Activated T-cell treated with anti-CD3 and anti-CD28 coated beads, Interleukin-2, amount 50 U/mL, for 48 hours (primary cell): ENCODE data around the gene COPE.
"Not testable (repeated sequence)": the region's sequence is repeated elsewhere in the genome, so short reads cannot be mapped to it uniquely, and the experiment has no call there.

Experiments used
- DNase-seq, 2 experiments: peaks; one replicate each; pipeline ENCODE4 v3.0.0-alpha.2; 2020

COPE gene

DNA sequence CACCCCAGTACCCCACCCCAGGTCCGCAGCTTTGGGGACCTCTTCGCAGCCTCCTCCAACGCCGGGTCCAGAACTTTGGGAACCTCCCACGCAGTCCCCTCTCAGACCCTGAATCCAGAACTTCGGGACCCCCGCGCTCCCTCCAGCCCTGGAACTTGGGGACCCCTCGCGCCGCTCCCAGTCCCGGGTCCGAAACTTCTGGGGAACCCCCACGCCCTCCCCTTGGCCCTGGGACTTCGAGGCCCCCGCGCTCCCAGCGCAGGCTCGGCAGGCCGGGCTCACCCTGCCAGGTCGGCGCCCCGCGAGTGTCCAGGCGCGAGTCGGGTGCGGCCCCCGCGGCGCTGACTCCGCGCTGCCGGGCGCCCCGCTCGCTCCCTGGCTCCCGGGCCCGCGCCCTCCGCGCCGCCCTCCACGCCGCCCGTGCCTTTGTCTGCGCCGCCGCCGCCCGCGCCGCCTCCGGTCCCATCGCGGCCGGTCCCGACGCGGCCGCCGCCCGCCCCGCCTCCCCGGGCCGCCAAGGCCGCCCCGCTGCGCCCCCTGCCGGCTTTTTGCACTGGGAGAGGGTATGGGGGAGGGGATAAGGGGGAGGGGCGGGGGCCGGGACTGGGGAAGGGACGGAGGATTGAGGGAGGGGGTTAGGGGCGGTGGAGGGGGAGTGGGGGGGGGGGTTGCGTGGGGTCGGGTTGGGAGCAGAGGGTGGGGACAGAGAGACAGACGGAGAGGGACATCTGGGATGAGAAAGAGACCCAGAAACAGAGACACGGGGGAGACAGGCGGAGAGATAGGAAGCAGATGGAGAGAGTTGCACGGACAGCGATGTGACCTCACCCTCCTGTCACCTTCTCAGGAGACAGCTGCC lies 21.8 kb upstream of the COPE start, which contains the start of gene HOMER3:
HOMER3 (minus strand) TSS at position 449 of the 859 bp plus-strand sequence. CDS start 2,235 bp downstream, outside the sequence.
- DNase-seq, result peak; percentile 85 to 87

DNA sequence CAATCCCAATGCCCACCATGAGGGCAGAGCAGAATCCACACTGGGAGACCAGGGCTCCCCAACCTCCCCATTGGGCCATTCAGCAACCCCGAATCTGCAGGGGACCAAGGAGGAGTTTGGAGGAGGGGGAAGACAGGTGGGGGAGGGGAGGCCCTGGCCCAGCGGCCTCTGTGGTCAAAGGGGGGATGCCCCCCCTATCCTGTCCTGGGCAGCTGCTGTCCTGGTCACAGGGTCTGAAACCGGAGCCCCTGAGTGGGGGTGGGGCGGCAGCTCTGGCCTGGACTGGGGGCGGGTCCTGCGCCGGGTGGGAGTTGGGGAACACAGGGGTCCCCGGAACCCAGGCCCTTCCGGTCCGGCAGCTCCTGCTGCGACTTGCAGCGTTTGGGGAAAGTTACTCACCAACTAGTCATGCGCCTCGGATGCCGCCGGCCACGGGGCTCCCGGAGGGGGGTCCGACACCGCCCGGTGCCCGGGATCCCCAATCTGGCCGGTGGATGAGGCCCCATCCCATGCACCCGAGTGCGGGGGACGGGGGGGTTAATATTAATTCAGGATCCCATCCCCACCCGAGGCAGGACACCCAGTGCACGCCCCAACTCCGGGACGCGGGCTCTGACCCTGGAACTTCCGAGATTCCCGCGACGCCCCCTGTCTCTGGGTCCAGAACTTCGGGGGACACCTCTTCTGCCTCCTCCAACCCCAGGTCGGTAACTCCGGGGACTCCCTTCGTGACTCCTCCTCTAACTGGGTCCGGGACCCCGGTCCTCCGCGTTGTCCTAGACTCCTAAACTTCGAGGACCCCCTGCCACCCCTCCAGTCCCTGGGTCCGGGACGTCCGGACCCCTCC lies 21.0 kb upstream of the COPE start:
- peak in 1 of 2 experiments; percentile 45 for DNase-seq

DNA sequence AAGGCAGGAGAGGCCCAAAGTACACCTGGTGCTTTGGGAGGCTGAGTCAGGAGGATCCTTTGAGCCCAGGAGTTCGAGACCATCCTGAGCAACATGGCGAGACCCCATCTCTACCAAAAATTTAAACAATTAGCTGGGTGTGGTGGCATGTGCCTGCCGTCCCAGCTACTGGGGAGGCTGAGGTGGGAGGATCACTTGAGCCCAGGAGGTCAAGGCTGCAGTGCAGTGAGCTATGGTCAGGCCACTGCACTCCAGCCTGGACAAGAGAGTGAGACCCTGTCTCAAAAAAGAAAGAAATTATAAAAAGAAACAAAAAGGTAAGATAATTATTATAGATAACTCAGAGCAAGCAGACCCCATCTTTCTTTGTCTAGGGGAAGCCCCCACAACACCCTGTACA lies 20.0 kb upstream of the COPE start:
- DNase-seq, result no peak

DNA sequence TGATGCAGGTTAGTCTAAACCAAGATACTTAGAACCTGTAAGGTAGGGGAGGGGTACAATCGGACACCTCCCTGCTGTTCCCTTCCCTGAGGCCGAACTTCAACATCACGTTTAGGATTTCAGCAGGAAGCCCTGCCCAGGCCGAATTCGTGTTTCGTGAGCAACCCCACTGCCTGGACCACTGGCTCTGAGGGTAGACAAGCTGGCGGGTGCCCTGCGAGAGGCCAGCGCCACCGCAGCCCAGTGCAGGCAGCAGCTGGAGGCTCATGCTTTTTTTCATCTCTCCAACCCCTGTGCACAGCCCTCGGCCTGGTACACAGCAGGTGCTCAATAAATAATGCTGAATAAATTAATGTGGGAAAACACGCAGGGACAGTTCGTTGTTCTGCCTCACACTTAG lies 14.1 kb upstream of the COPE start:
- no peak for DNase-seq

DNA sequence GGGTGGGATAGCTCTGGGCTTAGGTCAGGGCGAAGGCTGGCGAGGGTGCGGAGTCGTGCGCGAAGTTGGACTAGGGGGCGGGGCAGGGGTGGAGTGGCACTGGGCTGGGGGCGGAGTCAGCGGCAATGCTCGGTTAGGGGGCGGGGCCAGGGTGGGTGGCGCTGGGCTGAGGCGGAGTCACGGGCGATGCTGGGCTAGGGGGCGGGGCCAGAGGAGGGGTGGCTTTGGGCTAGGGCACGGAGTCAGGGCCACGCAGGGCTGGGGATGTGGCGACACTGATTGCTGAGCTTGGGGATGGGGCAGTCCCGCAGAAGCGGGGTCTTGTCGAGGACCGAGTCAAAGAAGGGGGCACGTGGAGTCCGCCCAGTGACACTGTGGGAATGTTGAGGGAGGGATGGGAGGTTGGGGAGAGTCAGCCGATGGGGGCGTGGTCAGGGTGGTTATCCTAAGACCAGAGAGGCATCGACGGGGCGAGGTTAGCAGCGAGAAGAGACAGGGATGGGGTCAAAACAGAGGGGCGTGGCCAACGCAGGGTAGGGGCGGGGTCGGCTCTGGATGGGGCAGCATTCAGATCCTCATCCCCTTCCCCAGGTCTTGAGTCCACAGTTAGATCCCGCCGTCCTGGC lies 13.1 kb upstream of the COPE start:
- peak; percentile 91 for DNase-seq

DNA sequence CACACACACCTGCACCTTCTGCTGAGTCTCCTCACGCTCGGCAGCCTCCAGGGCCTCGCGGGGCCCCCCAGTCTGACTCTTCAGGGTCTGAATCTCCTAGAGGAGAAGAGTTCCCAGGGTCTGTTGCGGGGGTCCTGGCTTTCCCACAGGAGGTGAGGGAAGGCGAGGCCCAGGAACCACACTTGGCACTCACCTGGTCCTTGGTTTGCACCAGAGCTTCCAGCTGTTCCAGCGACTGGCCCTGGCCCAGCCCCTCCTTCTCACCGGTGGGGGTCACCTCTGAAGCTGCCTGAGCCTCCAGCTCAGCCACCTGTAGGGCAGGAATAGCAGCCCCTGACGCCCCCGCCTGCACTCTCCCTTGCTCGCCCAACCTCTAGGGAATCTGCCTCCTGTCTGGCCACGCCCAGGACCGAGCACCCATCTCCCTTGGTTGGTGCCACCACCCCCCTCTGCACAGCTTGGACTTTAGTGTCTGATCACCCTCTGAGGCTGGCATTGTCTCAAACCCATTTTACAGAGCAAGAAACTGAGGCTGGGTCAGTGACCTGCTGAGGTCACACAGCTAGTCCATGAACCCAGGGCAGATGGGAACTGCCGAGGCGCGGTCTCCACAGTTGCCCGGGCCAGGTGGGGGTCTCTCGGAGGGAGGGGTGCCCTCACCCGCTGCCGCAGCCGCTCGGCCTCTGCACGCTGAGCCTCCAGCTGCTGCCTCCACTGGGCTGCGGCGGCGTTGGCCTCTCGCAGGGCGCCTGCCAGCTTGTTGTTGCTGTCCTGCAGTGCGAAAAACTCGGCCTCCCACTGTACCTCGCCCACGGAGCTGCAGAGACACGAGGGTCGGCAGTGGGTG lies 12.4 kb upstream of the COPE start:
- no peak for DNase-seq

DNA sequence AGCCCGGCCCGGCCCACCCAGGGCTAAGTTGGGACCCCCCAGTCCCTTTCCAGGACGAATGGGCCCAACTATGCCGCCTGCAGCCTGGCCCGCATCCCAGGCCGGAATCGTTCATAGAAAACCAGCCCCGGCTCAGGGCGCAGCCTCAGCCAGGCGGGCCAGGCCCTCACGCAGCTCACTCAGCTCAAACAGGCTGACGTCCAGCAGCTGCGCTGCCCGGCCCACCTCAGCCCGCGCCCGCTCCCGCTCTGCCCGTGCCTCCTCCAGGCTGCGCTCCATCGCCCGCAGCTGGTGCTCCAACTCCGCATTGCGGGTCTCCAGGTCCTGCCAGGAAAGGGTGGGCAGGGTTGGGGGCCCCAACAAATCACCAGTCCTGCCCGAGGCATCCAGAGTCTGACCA lies 10.1 kb upstream of the COPE start:
- no peak for DNase-seq

DNA sequence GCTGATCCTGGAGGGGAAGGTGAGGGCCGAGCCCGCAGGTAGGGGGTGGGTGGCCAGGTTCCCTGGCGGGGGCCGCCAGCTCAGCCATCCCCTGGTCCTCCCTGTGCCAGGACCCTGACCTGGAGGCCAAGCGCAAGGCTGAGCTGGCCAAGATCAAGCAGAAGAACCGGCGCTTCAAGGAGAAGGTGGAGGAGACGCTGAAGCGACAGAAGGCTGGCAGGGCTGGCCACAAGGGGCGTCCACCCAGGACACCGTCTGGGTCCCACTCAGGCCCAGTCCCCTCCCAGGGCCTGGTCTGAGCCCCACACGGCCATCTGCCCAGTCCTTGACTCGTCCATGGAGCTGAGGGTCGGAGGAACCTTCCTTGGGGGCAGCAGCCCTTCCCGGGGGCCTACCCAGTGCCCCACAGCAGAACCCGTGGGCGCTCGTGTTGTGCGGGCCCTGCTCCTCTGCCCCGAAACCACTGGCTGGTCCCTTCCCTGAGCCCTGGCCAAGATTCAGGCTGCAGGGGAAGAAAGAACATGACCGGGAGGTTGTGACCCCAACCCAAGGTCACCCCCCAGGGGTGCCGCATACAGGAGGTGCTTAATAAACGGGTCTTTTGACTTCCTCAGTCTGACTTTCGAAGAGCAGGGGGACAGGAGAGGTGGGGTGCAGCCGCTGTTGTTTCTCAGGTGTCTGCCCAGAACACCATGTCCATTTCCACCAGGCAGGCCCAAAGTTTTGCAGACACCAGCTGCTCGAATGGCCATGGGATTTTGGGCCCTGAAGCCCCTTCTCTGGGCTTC lies 9.0 kb upstream of the COPE start:
- no peak for DNase-seq

DNA sequence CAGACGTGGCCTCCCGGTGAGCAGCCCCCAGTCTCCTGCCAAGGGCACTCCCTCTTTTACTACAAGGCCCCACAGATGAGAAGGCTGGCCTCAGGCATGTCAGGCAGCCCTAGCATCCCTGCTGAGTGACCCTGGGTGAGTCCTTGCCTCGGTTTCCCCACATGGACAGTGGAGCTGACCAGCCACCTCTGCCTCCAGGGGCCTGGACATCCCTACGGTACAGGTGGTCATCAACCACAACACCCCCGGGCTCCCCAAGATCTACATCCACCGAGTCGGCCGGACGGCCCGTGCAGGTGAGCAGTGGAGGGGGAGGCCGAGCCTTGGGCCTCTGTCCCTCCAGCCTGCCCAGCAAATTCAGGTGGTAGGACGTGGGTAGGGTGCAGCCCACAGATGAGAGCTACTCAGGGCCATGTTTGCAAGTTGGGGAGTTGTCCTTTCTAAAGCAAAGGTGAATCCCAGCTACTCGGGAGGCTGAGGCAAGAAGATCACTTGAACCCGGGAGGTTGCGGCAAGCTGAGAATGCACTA lies 5.6 kb upstream of the COPE start:
- DNase-seq, result no peak

DNA sequence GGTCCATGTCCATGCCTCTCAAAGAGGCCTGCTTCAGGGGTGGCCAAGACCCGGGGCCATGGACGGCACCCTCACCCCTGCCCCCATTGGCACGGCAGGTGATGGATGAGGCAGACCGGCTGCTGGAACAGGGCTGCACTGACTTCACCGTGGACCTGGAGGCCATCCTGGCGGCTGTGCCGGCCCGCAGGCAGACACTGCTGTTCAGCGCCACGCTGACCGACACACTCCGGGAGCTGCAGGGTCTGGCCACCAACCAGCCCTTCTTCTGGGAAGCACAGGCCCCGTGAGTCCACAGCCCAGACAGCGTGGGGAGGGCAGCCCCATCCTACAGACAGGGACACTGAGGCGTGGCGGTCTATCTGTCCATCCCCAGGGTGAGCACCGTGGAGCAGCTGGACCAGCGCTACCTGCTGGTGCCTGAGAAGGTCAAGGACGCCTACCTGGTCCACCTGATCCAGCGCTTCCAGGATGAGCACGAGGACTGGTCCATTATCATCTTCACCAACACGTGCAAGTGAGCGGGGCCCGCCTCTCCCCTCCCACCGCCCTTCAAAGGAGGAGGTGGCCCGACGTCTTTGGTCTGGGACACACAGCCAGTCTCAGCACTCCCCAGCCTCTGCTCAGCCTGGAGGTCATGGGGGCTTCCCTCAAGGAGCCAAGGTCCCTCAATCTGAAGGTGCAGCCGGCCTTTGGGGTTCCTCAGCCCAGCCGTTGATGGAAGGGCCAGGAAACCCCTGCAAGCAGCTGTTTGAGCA lies 3.2 kb upstream of the COPE start:
- DNase-seq, result no peak

DNA sequence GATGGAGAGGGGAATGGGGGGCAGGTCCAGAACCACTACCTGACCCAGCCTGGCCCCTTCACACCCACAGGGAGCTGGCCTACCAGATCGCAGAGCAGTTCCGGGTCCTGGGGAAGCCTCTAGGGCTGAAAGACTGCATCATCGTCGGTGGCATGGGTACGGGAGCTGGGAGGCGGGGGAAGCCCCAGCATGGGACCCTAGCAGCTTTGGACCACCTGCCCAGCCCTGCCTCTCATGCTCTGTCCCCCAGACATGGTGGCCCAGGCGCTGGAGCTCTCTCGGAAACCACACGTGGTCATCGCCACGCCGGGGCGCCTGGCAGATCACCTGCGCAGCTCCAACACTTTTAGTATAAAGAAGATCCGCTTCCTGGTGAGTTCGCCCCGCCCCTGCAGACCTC lies 2.4 kb upstream of the COPE start:
- DNase-seq, result no peak

DNA sequence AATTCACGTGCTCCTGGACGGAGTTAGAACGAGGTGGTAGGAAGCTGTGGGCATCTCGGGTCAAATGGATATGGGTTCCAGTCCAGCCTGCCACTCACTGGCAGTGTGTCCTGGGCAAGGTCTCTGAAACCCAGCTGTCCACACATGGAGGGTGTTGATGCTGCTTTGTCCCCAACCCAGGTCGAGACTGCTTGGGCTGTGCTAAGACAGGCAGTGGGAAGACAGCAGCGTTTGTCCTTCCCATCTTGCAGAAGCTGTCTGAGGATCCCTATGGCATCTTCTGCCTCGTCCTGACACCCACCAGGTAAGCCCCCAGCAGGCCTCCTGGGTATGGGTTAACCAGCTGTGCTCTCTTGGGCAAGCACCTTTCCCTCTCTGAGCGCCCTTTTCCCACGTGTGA lies 1.2 kb upstream of the COPE start:
- DNase-seq, result no peak

DNA sequence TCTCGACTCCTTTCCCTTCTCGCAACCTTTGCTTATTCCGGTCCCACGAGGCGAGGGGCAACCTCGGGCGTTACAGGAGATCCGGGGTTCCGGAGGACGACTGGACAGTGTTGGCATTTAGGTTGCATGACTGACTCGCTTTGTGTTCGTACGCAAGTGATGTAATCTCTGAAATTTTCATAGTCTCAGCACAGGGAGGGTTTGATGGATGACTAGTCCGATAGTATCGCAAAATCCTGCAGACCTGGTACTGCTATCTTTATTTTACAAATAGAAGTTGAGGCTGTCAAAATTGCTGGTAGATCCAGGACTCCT lies 670 bp upstream of the COPE start:
- DNase-seq, result no peak

DNA sequence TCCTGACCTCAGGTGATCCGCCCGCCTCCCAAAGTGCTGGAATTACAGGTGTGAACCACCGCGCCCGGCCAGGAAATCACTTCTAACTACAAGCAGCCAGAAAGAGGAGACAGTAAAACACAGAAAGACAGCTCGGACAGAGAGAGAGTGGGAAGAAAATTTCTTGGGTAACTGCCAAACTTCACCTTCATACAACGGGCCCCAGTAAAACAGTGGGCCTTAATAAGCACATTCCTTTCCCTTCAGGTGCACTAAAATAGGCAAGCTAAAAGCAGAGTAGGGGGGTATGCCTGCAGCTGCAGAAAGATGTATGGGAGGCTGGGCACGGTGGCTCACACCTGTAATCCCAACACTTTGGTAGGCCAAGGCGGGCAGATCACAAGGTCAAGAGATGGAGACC lies 1.6 kb downstream of the COPE start:
- DNase-seq, result not testable (repeated sequence)

DNA sequence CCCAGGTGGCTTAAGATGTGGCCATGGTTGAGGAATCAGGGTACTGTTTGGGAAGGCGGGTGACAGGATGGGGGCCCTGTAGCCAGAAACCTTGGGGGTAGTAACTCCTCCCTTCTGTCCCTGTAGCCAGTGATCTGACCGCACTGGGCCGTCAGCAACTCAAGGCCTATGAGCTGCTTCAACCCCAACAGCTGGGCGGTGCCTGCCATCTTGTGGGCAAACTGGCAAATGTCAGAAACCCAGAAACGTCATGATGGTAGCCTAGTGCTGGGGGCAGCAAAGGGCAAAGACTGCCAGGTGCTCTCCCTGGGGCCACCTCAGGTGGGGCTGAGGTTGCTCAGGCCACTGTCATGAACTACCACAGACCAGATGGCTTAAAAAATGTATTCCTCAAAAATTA lies 3.5 kb downstream of the COPE start:
- DNase-seq, result peak; percentile 53 to 57

DNA sequence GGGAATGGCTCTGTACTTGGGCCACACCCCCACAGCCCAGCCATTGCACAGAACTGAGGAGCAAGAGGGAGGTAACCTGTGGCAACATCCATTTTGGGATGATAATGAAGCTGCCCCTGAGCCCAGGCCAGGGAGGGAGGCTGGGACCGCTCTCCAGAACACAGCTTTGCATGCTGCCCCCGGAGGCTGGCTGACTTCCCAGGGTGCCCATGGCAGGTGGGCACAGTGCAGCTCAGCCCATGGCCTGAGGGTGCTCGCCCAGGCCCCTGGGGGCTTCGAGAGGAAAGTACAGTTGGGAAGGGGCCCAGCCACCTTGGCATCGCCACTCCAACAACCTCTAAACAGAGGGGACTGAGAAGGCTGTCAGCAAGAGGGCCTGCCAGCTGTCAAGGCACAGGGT lies 5.7 kb downstream of the COPE start:
- DNase-seq, result no peak

DNA sequence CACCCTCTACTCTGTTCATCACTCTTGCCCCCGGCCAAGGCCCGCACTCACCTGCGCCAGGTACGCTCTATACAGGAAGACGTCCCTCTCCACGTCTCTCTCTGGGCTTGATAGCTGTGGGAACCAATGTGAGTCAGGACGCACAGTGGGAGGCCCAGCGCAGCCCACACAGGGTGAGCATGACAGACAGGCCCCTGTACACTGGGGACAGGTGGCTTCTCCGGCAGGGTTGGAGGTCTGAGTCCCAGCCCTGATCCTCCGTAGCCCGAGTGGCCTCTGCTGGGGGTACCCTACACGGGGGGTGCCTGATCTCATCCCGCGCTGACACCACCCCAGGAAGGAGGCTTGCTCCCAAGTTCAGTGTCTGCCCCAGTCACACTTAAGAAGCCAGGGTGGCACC lies 6.3 kb downstream of the COPE start:
- DNase-seq, result no peak

DNA sequence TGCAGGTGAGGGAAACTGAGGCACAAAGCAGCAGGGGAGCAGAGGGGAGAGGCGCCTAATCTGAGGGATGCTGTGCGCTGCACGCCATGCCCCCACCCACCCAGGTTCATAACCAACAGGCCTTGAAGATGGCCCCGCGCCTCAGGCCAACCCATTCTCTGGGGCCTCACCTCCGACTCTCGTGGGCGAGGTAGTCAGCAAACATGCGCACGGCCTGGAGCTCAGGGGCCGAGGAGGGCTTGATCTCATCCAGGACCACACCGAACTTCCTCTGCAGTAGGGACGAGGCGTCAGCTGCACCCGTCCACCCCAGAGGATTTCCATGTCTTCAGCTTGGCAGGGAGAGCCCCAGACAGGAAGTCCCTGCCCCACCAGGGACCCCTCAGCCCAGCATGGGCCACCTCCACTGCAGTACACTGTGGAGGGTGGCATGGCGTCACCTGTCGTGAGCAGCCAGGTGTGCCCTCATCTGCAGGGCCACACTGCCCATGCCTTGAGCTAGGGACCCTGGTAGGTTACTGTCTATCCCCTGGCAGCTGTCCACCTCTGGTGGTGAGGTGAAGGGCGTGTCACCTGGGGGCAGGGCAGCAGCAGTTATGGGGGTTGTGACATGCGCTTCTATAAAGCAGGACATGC lies 8.3 kb downstream of the COPE start:
- DNase-seq, result no peak

DNA sequence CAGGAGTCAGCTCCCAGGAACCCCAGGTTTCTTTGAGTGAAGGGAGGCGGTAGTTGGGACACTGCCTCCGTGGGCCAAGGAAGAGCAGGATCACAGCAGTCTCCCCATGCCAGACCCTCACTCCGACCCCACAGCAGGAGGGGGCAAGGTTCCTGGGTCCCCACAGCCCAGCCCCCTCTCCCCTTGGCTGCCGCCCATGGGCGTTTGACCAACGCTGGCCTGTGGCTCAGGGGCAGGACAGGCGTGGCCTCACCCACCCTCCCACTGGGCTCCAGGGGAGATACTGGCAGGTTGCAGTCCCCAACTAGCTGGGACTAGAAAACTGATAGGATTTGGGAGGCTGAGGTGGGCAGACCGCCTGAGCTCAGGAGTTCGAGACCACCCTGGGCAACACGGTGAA lies 9.2 kb downstream of the COPE start:
- no peak for DNase-seq

DNA sequence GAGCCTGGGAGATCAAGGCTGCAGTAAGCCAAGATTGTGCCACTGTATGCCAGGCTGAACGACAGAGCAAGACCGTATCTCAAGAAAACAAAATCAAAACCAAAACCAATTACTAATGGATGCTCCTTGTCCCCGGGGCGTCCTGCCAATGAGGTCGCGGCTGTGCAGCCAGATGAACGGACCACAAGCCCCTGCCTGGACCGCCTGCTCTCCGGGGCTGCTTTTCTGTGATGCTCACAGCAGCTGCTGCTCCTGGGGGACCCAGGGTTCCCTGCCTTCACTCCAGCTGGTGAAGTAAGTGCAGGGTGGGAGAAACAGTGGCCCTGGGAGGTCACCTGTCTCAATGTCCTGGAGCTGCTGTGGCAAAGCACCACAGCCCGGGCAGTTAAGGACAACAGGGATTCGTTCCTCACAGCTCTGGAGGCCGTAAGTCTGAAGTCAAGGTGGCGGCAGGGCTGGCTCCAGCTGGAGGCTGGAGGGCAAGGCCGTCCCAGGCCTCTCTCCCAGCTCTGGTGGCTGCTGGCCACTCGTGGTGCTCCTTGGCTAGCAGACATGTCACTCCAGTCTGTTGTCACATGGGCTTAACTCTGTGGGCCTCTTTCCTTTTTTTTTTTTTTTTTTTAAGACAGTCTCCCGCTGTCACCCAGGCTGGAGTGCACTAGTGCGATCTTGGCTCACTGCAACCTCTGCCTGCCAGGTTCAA lies 10.1 kb downstream of the COPE start:
- no peak for DNase-seq
